Breast epithelium (tissue), 4 donors: ENCODE data around the gene DYRK1A. TPM values are rescaled to one million over a fixed set of nuclear protein-coding genes. Genes with fewer than 3 reads are reported as not detected.

Experiments used
- DNase-seq, 2 donors: peaks; one replicate each; pipeline ENCODE4 v3.0.0-alpha.2; 2019; ENCODE audit warnings: low spot score in 2 of 2
- H3K27ac ChIP-seq, 2 donors: fragments of 200-600 bp; sonication (generic) in 1 of 2; one replicate each; pipeline ENCODE4 v1.5.1; 2016 to 2019; ENCODE audit warnings: mild to moderate bottlenecking in 1 of 2
- H3K27me3 ChIP-seq, 2 donors: fragments of 200-600 bp; sonication (generic) in 1 of 2; one replicate each; pipeline versions ENCODE4 v1.5.1 to v1.6.0; 2017 to 2019; ENCODE audit warnings: control low read depth in 1 of 2, mild to moderate bottlenecking in 1 of 2
- H3K36me3 ChIP-seq: fragments of 200-600 bp; one replicate; pipeline ENCODE4 v1.5.1; 2019
- H3K4me1 ChIP-seq, 2 donors: fragments of 200-600 bp; sonication (generic); one replicate each; pipeline ENCODE4 v1.5.1; 2016 to 2019; ENCODE audit warnings: control low read depth in 1 of 2
- H3K4me3 ChIP-seq, 3 donors: fragments of 200-600 bp; sonication (generic); 1 replicate in 2 of 3; 2 replicates in 1 of 3; pipeline ENCODE4 v1.5.1; 2016 to 2019; ENCODE audit warnings: mild to moderate bottlenecking in 3 of 3, moderate library complexity in 2 of 3
- H3K9me3 ChIP-seq, 2 donors: fragments of 200-600 bp; sonication (generic) in 1 of 2; one replicate each; pipeline ENCODE4 v1.5.1; 2016 to 2019; ENCODE audit warnings: control low read depth in 1 of 2
- CTCF ChIP-seq, 3 donors: fragments of 450-650 bp; IDR thresholded peaks; one replicate each; pipeline ENCODE4 v1.5.1; 2016 to 2017; ENCODE audit warnings: antibody characterized with exemption in 3 of 3, mild to moderate bottlenecking in 3 of 3, moderate library complexity in 3 of 3
- POLR2A ChIP-seq: fragments of 450-650 bp; IDR thresholded peaks from one replicate; pipeline ENCODE4 v1.6.1; 2016; ENCODE audit warnings: antibody characterized with exemption, mild to moderate bottlenecking, moderate library complexity
- POLR2AphosphoS5 ChIP-seq, 3 donors: sonication (generic); formaldehyde crosslinking; IDR thresholded peaks; one replicate each; pipeline ENCODE4 v1.6.1; 2017; ENCODE audit warnings: antibody characterized with exemption in 3 of 3
- intact Hi-C: fragments of 100-400 bp; cut with DNase I; formaldehyde crosslinking; loops from one replicate; pipeline ENCODE4 v1.15.1; 2023; ENCODE audit warnings: low total_unique reads
- total RNA-seq, 3 donors: library from RNA; depleted of rRNA; stranded (reverse); fragments of >200 nt; gene quantifications; one replicate each; pipeline ENCODE4 v1.1.0, GENCODE V29; 2016

Gene DYRK1A
- total RNA-seq, 3 donors from 2014 or later = 71.7 to 138 (median 93.1) TPM

GRCh38 chr21:37392441-37392840 lies 25.9 kb downstream of the DYRK1A start:
- H3K4me3 ChIP-seq = no peak overlapping the region
- no peak for DNase-seq
- H3K4me1 ChIP-seq = no peaks in the 10 kb centered on the region
- TF ChIP-seq CTCF (IDR thresholded peaks at IDR 0.05) (no peak), POLR2A (no peak), POLR2AphosphoS5 (IDR thresholded peaks at IDR 0.05) (no peak)
- no peaks in the 10 kb centered on the region for H3K27me3 ChIP-seq
- no peaks in the 10 kb centered on the region for H3K9me3 ChIP-seq
- no peak overlapping the region for H3K27ac ChIP-seq
- H3K36me3 ChIP-seq = no peaks in the 10 kb centered on the region
- intact Hi-C loops = no loop called here

- DNase-seq = no peak
- Histone ChIP-seq H3K27ac (no peak overlapping the region), H3K27me3 (no peaks in the 10 kb centered on the region), H3K4me1 (no peaks in the 10 kb centered on the region), H3K4me3 (no peak overlapping the region), H3K36me3 (no peaks in the 10 kb centered on the region), H3K9me3 (no peaks in the 10 kb centered on the region)
- TF ChIP-seq CTCF (IDR thresholded peaks at IDR 0.05) = no peak
- no peak for TF ChIP-seq POLR2AphosphoS5 (IDR thresholded peaks at IDR 0.05)
- TF ChIP-seq POLR2A = no peak
- intact Hi-C loops = no loop called here
Observed at GRCh38 chr21:37393030-37393429, 26.5 kb downstream of the DYRK1A start.

DNA sequence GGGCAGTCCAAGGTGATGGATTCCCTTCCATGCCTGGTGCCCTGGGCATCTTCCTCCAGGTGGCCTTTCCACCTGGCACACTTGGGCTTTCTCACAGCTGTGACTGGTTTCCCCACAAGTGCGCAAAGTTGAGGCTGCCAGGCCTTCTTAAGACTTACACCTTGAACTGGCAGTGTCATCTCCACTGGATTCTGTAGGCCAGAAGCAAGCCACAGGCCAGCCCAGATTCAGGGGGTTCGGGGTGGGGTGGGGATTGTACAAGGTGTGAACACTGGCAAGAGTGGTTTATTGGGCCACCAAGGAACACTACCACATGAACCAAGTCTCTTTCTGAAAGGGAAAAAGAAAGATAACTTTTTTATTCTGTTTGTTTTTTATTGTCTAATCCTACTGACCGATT lies 27.2 kb downstream of the DYRK1A start:
- DNase-seq = no peak
- no peaks in the 10 kb centered on the region for H3K27me3 ChIP-seq
- H3K27ac ChIP-seq = no peak overlapping the region
- no peak overlapping the region for H3K4me3 ChIP-seq
- no peaks in the 10 kb centered on the region for H3K9me3 ChIP-seq
- no peaks in the 10 kb centered on the region for H3K36me3 ChIP-seq
- TF ChIP-seq POLR2A (no peak), CTCF (IDR thresholded peaks at IDR 0.05) (no peak)
- intact Hi-C loops = no loop called here
- peaks cover 0 to under 1% of the 10 kb centered on the region in 2 donors for H3K4me1 ChIP-seq

- DNase-seq = no peak
- H3K4me3 ChIP-seq = no peak overlapping the region
- no peak for TF ChIP-seq POLR2A
- no peak for TF ChIP-seq POLR2AphosphoS5 (IDR thresholded peaks at IDR 0.05)
- TF ChIP-seq CTCF (IDR thresholded peaks at IDR 0.05) = no peak
- peaks cover 0 to 7% of the 10 kb centered on the region in 2 donors for H3K4me1 ChIP-seq
- no peaks in the 10 kb centered on the region for H3K36me3 ChIP-seq
- H3K9me3 ChIP-seq = no peaks in the 10 kb centered on the region
- no peak overlapping the region for H3K27ac ChIP-seq
- intact Hi-C loops = no loop called here
- no peaks in the 10 kb centered on the region for H3K27me3 ChIP-seq
Observed at GRCh38 chr21:37395961-37396360, 29.4 kb downstream of the DYRK1A start.

- H3K4me1 ChIP-seq = peaks cover 0 to 7% of the 10 kb centered on the region in 2 donors
- H3K27ac ChIP-seq = no peak overlapping the region
- no peaks in the 10 kb centered on the region for H3K36me3 ChIP-seq
- H3K27me3 ChIP-seq = no peaks in the 10 kb centered on the region
- intact Hi-C loops = no loop called here
- peaks cover 0 to 3% of the 10 kb centered on the region in 2 donors for H3K9me3 ChIP-seq
- no peak for TF ChIP-seq POLR2A
- no peak for TF ChIP-seq CTCF (IDR thresholded peaks at IDR 0.05)
- no peak for TF ChIP-seq POLR2AphosphoS5 (IDR thresholded peaks at IDR 0.05)
- H3K4me3 ChIP-seq = no peak overlapping the region
- no peak for DNase-seq
Observed at GRCh38 chr21:37396855-37397254, 30.3 kb downstream of the DYRK1A start.
